ENCODE results near the gene CDCP1.

CDCP1 gene

GRCh38 chr3:45154641-45155147 is 8.5 kb upstream of the CDCP1 start:
- no peak for DNase-seq (ENCODE audit: low read depth in 1 of 2, low spot score in 1 of 2)
- TF ChIP-seq CTCF (IDR thresholded peaks at IDR 0.05; ENCODE audit: insufficient read depth, low read length), result no peak
- no peak for TF ChIP-seq REST (IDR thresholded peaks at IDR 0.05; ENCODE audit: insufficient replicate concordance, low read depth)
- no peak for TF ChIP-seq GABPA (IDR thresholded peaks at IDR 0.05; ENCODE audit: low read depth)
- no peak for TF ChIP-seq POLR2AphosphoS5 (IDR thresholded peaks at IDR 0.05; ENCODE audit: low read depth)
- TF ChIP-seq SPI1 (IDR thresholded peaks at IDR 0.05; ENCODE audit: borderline replicate concordance, low read depth), result no peak
- Histone ChIP-seq H3K27me3 (ENCODE audit: insufficient read depth, poor library complexity, severe bottlenecking) (peaks cover 3% of the 10 kb centered on the region), H3K27ac (replicated peaks) (no peak overlapping the region), H3K4me3 (replicated peaks; ENCODE audit: insufficient read depth, low read length) (no peak overlapping the region)

GRCh38 chr3:45153658-45154437 is 7.7 kb upstream of the CDCP1 start:
- no peak overlapping the region for H3K4me3 ChIP-seq (replicated peaks; ENCODE audit: insufficient read depth, low read length)
- no peak for DNase-seq (ENCODE audit: low read depth in 1 of 2, low spot score in 1 of 2)
- no peak overlapping the region for H3K27ac ChIP-seq (replicated peaks)
- H3K27me3 ChIP-seq (ENCODE audit: insufficient read depth, poor library complexity, severe bottlenecking), result peaks cover 5% of the 10 kb centered on the region
- TF ChIP-seq POLR2AphosphoS5 (IDR thresholded peaks at IDR 0.05; ENCODE audit: low read depth) (no peak), GABPA (IDR thresholded peaks at IDR 0.05; ENCODE audit: low read depth) (no peak), REST (IDR thresholded peaks at IDR 0.05; ENCODE audit: insufficient replicate concordance, low read depth) (no peak), CTCF (IDR thresholded peaks at IDR 0.05; ENCODE audit: insufficient read depth, low read length) (no peak), SPI1 (IDR thresholded peaks at IDR 0.05; ENCODE audit: borderline replicate concordance, low read depth) (no peak)

GRCh38 chr3:45152307-45152706 is 6.1 kb upstream of the CDCP1 start:
- TF ChIP-seq GABPA (IDR thresholded peaks at IDR 0.05; ENCODE audit: low read depth) (no peak), REST (IDR thresholded peaks at IDR 0.05; ENCODE audit: insufficient replicate concordance, low read depth) (no peak), SPI1 (IDR thresholded peaks at IDR 0.05; ENCODE audit: borderline replicate concordance, low read depth) (no peak), POLR2AphosphoS5 (IDR thresholded peaks at IDR 0.05; ENCODE audit: low read depth) (no peak), CTCF (IDR thresholded peaks at IDR 0.05; ENCODE audit: insufficient read depth, low read length) (no peak)
- no peak overlapping the region for H3K27ac ChIP-seq (replicated peaks)
- no peak for DNase-seq (ENCODE audit: low read depth in 1 of 2, low spot score in 1 of 2)
- no peak overlapping the region for H3K4me3 ChIP-seq (replicated peaks; ENCODE audit: insufficient read depth, low read length)
- H3K27me3 ChIP-seq (ENCODE audit: insufficient read depth, poor library complexity, severe bottlenecking), result peaks cover 9% of the 10 kb centered on the region
